ENCODE results near the gene LTBP3.

LTBP3 gene

DNA sequence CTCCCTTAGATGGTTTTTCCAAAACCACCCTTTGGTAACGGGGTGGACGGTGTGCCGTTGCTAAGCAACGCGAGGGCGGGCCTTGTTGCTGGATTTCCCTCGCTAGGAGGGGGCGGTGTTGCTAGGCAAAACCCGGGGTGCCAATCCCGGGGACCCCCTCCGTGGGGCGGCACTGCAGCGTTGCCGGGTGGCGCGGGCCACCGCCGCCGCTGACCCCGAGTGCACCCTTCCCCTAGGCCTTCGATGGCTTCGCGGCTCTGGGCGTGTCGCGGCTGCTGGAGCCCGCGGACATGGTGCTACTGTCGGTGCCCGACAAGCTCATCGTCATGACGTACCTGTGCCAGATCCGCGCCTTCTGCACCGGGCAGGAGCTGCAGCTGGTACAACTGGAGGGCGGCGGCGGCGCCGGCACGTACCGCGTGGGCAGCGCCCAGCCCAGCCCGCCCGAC lies 26.6 kb upstream of the LTBP3 start:
- peaks cover 7% of the 10 kb centered on the region for H3K36me3 ChIP-seq (ENCODE audit: control insufficient read depth, low read length)
- H3K9me2 ChIP-seq (replicated peaks; ENCODE audit: control insufficient read depth, low read length) = no peaks in the 10 kb centered on the region
- 0 out of 2 replicates have a peak, but pooled peaks cover 3% of the 10 kb centered on the region for H3F3A ChIP-seq (ENCODE audit: control insufficient read depth, insufficient read depth)
- no peak for TF ChIP-seq EZH2phosphoT487 (IDR thresholded peaks at IDR 0.05; ENCODE audit: borderline replicate concordance, low read length)
- TF ChIP-seq, protein P1, sequence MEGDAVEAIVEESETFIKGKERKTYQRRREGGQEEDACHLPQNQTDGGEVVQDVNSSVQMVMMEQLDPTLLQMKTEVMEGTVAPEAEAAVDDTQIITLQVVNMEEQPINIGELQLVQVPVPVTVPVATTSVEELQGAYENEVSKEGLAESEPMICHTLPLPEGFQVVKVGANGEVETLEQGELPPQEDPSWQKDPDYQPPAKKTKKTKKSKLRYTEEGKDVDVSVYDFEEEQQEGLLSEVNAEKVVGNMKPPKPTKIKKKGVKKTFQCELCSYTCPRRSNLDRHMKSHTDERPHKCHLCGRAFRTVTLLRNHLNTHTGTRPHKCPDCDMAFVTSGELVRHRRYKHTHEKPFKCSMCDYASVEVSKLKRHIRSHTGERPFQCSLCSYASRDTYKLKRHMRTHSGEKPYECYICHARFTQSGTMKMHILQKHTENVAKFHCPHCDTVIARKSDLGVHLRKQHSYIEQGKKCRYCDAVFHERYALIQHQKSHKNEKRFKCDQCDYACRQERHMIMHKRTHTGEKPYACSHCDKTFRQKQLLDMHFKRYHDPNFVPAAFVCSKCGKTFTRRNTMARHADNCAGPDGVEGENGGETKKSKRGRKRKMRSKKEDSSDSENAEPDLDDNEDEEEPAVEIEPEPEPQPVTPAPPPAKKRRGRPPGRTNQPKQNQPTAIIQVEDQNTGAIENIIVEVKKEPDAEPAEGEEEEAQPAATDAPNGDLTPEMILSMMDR (IDR thresholded peaks at IDR 0.05; ENCODE audit: low read depth, low read length, poor library complexity, severe bottlenecking) = no peak
- H3K27ac ChIP-seq (ENCODE audit: low read depth, low read length) = no peak overlapping the region
- H3K27me3 ChIP-seq (ENCODE audit: control insufficient read depth, low read length) = no peaks in the 10 kb centered on the region
- H3K9me3 ChIP-seq (ENCODE audit: control insufficient read depth, insufficient read depth, low read length) = no peaks in the 10 kb centered on the region
- peaks cover 25% of the 10 kb centered on the region for H3K4me1 ChIP-seq (ENCODE audit: control insufficient read depth, low read length)
- no peaks in the 10 kb centered on the region for H4K20me1 ChIP-seq (ENCODE audit: control insufficient read depth, insufficient read depth, low read depth, low read length)
- no peaks in the 10 kb centered on the region for H3K79me2 ChIP-seq (ENCODE audit: control insufficient read depth, low read length)
- H3K4me3 ChIP-seq (ENCODE audit: low read length) = no peak overlapping the region
- no peak overlapping the region for H3K4me2 ChIP-seq (ENCODE audit: low read length)

DNA sequence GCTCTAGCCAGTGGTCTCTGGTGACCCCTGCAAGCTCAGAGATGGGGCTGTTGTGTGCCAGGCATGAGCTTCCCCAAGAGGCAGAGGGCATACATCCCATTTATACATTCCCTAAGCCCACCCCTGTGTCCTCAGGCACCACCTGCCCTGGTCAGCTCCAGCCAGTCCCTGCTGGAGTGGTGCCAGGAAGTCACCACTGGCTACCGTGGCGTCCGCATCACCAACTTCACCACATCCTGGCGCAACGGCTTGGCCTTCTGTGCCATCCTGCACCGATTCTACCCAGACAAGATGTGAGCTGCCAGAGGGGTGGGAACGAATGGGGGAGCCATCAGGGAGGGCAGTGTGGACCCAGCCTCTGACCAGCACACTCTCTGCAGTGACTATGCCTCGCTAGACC lies 25.9 kb upstream of the LTBP3 start:
- Histone ChIP-seq H3K4me2 (ENCODE audit: low read length) (no peak overlapping the region), H3K27ac (ENCODE audit: low read depth, low read length) (no peak overlapping the region), H3F3A (ENCODE audit: control insufficient read depth, insufficient read depth) (0 out of 2 replicates have a peak, but pooled peaks cover 3% of the 10 kb centered on the region), H3K9me3 (ENCODE audit: control insufficient read depth, insufficient read depth, low read length) (no peaks in the 10 kb centered on the region), H3K79me2 (ENCODE audit: control insufficient read depth, low read length) (no peaks in the 10 kb centered on the region), H3K27me3 (ENCODE audit: control insufficient read depth, low read length) (no peaks in the 10 kb centered on the region), H4K20me1 (ENCODE audit: control insufficient read depth, insufficient read depth, low read depth, low read length) (no peaks in the 10 kb centered on the region), H3K36me3 (ENCODE audit: control insufficient read depth, low read length) (peaks cover 7% of the 10 kb centered on the region), H3K4me1 (ENCODE audit: control insufficient read depth, low read length) (peaks cover 19% of the 10 kb centered on the region), H3K4me3 (ENCODE audit: low read length) (no peak overlapping the region), H3K9me2 (replicated peaks; ENCODE audit: control insufficient read depth, low read length) (no peaks in the 10 kb centered on the region)
- no peak for TF ChIP-seq EZH2phosphoT487 (IDR thresholded peaks at IDR 0.05; ENCODE audit: borderline replicate concordance, low read length)
- TF ChIP-seq, protein P1 (IDR thresholded peaks at IDR 0.05; ENCODE audit: low read depth, low read length, poor library complexity, severe bottlenecking) = no peak

DNA sequence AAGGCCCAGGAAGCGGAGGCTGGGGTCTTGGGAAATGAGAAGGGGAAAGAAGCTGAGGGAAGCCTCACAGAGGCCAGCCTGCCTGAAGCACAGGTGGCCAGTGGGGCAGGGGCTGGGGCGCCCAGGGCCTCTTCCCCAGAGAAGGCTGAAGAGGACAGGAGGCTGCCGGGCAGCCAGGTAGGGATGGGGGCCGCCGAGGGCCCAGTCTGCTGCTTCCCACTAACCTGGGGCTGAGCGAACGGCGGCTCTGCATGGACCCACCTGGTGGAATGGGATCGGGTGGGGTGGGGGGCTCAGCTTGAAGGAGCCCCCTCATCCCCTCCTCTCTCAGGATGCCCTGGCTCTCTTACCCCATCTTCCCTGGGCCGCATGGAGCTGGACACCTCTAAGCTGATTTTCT lies 25.4 kb upstream of the LTBP3 start:
- H4K20me1 ChIP-seq (ENCODE audit: control insufficient read depth, insufficient read depth, low read depth, low read length) = no peaks in the 10 kb centered on the region

More for the DNA sequence above, 25.4 kb upstream of the LTBP3 start:
- H3K4me3 ChIP-seq (ENCODE audit: low read length) = no peak overlapping the region
- H3K27me3 ChIP-seq (ENCODE audit: control insufficient read depth, low read length) = no peaks in the 10 kb centered on the region
- peaks cover 7% of the 10 kb centered on the region for H3K36me3 ChIP-seq (ENCODE audit: control insufficient read depth, low read length)
- no peak overlapping the region for H3K27ac ChIP-seq (ENCODE audit: low read depth, low read length)
- no peaks in the 10 kb centered on the region for H3K9me3 ChIP-seq (ENCODE audit: control insufficient read depth, insufficient read depth, low read length)
- TF ChIP-seq, protein P1 (IDR thresholded peaks at IDR 0.05; ENCODE audit: low read depth, low read length, poor library complexity, severe bottlenecking) = no peak
- TF ChIP-seq EZH2phosphoT487 (IDR thresholded peaks at IDR 0.05; ENCODE audit: borderline replicate concordance, low read length) = no peak
- H3K9me2 ChIP-seq (replicated peaks; ENCODE audit: control insufficient read depth, low read length) = no peaks in the 10 kb centered on the region
- H3K4me2 ChIP-seq (ENCODE audit: low read length) = no peak overlapping the region
- no peaks in the 10 kb centered on the region for H3K79me2 ChIP-seq (ENCODE audit: control insufficient read depth, low read length)
- peaks cover 14% of the 10 kb centered on the region for H3K4me1 ChIP-seq (ENCODE audit: control insufficient read depth, low read length)
- 0 out of 2 replicates have a peak, but pooled peaks cover 3% of the 10 kb centered on the region for H3F3A ChIP-seq (ENCODE audit: control insufficient read depth, insufficient read depth)

Data from DOHH2 (cell line).